CD4-positive, alpha-beta T cell treated with Interleukin-2 at 100 ng/mL for 4 hours (primary cell): ENCODE measurements around the gene KMT2A.
A peak's percentile ranks its signal among the peaks of the same experiment; 100 is the strongest.

Experiments
- DNase-seq: peaks from one replicate; pipeline ENCODE4 v3.0.0-alpha.2; 2020; ENCODE audit warnings: low spot score

The KMT2A gene

DNA sequence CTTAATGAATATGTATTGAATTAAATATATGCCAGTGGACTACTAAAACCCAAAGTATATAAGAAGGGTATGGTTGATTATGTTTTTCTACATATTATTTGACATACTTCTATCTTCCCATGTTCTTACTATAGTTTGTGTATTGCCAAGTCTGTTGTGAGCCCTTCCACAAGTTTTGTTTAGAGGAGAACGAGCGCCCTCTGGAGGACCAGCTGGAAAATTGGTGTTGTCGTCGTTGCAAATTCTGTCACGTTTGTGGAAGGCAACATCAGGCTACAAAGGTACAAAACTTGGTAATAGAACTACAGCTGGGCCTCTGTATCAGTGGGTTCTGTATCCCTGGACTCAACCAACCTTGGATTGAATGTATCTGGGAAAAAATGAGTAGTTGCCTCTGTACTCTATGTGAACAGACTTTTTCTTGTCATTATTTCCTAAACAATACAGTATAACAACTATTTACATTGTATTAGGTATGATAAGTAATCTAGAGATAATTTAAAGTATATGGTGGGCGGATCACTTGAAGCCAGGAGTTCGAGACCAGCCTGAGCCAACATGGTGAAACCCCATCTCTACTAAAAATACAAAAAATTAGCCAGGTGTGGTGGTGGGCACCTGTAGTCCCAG is 52.3 kb downstream of the KMT2A start:
- peak; percentile 86 for DNase-seq

DNA sequence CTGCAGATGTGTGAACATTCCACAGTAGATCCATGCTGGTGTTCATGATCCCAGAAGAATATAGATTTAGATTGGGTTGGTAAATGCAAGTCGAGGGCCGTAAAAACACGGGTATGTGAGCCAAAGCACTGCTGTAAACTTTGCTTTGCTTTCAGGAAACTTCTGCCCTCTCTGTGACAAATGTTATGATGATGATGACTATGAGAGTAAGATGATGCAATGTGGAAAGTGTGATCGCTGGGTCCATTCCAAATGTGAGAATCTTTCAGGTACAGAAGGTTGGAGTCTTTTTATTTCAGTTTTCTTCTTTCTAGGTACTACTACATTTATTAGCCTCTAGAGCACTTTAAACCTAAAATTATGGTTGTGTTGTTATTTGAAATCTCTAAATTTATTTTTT is 54.7 kb downstream of the KMT2A start:
- no peak for DNase-seq

DNA sequence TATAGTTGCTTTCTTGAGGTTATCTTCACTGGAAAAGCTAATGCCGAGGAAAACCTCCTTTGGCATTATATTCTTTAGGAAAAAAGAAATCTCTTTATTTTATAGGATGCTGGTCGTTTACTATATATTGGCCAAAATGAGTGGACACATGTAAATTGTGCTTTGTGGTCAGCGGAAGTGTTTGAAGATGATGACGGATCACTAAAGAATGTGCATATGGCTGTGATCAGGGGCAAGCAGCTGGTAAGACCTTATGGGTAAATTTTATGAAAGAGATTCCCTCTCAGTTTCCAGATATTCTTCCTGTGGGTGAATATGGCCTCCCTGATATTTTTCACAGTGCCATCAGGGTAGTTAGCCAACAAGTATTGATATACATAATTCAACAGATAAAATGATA is 61.5 kb downstream of the KMT2A start:
- DNase-seq: no peak

DNA sequence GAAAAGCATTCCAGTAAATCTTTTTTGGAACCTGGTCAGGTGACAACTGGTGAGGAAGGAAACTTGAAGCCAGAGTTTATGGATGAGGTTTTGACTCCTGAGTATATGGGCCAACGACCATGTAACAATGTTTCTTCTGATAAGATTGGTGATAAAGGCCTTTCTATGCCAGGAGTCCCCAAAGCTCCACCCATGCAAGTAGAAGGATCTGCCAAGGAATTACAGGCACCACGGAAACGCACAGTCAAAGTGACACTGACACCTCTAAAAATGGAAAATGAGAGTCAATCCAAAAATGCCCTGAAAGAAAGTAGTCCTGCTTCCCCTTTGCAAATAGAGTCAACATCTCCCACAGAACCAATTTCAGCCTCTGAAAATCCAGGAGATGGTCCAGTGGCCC is 66.9 kb downstream of the KMT2A start:
- DNase-seq: no peak

DNA sequence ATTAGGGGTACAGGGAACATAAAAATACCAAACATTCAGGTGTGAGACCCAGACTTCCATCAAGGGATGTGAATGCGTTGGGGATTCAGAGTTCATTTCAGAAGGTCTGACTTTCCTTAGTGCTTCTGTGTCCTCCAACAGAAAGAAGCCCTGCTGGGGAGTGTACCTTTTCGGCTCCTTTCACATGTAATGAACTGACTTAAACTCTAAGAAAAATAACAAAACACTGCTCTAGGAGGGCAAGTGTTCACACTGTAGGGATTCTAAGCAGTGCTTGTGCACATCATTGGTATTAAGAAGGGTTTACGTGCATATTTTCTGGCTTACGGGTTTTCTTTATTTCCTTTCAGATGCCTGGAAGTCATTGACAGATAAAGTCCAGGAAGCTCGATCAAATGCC is 75.3 kb downstream of the KMT2A start:
- no peak for DNase-seq

DNA sequence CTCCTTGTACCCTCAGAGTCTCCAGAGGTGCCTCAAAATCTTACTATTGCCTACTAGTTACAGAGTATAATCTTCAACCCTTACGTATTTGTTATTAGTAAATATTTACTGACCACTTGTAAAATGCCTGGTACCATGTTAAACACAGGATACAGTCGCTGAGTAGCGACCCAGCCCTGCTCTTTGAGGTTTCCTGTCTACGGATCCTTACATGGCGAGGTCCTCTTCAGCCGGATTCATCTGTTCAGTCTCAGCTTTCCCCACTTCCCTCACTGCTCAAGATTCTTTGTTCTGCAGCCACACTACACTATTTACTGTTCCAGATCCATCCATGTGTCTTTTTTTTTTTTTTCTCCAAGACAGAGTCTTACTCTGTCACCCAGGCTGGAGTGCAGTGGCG is 77.8 kb downstream of the KMT2A start:
- DNase-seq: peak; percentile 7

DNA sequence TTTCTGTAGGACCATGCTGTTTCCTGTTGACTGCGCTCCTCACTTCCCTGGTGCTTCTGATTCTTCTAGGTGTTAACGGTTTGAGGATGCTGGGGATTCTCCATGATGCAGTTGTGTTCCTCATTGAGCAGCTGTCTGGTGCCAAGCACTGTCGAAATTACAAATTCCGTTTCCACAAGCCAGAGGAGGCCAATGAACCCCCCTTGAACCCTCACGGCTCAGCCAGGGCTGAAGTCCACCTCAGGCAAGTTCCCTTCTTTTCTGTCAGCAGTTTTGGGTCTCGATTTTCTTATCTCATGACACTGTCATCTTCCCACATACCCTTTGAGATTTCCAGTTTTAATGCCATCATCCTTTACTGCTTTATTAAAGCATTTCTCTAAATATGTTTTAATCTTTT is 83.3 kb downstream of the KMT2A start:
- no peak for DNase-seq

DNA sequence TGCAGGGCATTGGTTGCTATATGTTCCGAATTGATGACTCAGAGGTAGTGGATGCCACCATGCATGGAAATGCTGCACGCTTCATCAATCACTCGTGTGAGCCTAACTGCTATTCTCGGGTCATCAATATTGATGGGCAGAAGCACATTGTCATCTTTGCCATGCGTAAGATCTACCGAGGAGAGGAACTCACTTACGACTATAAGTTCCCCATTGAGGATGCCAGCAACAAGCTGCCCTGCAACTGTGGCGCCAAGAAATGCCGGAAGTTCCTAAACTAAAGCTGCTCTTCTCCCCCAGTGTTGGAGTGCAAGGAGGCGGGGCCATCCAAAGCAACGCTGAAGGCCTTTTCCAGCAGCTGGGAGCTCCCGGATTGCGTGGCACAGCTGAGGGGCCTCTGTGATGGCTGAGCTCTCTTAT is 85.6 kb downstream of the KMT2A start:
- DNase-seq: no peak

DNA sequence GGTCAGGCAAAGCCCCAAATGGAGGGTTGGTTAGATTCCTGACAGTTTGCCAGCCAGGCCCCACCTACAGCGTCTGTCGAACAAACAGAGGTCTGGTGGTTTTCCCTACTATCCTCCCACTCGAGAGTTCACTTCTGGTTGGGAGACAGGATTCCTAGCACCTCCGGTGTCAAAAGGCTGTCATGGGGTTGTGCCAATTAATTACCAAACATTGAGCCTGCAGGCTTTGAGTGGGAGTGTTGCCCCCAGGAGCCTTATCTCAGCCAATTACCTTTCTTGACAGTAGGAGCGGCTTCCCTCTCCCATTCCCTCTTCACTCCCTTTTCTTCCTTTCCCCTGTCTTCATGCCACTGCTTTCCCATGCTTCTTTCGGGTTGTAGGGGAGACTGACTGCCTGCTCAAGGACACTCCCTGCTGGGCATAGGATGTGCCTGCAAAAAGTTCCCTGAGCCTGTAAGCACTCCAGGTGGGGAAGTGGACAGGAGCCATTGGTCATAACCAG is 86.3 kb downstream of the KMT2A start:
- no peak for DNase-seq

DNA sequence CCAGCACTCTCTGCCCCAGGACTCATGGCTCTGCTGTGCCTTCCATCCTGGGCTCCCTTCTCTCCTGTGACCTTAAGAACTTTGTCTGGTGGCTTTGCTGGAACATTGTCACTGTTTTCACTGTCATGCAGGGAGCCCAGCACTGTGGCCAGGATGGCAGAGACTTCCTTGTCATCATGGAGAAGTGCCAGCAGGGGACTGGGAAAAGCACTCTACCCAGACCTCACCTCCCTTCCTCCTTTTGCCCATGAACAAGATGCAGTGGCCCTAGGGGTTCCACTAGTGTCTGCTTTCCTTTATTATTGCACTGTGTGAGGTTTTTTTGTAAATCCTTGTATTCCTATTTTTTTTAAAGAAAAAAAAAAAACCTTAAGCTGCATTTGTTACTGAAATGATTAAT is 88.1 kb downstream of the KMT2A start:
- no peak for DNase-seq

DNA sequence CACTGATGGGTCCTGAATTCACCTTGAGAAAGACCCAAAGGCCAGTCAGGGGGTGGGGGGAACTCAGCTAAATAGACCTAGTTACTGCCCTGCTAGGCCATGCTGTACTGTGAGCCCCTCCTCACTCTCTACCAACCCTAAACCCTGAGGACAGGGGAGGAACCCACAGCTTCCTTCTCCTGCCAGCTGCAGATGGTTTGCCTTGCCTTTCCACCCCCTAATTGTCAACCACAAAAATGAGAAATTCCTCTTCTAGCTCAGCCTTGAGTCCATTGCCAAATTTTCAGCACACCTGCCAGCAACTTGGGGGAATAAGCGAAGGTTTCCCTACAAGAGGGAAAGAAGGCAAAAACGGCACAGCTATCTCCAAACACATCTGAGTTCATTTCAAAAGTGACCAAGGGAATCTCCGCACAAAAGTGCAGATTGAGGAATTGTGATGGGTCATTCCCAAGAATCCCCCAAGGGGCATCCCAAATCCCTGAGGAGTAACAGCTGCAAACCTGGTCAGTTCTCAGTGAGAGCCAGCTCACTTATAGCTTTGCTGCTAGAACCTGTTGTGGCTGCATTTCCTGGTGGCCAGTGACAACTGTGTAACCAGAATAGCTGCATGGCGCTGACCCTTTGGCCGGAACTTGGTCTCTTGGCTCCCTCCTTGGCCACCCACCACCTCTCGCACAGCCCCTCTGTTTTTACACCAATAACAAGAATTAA is 88.6 kb downstream of the KMT2A start:
- DNase-seq: no peak

DNA sequence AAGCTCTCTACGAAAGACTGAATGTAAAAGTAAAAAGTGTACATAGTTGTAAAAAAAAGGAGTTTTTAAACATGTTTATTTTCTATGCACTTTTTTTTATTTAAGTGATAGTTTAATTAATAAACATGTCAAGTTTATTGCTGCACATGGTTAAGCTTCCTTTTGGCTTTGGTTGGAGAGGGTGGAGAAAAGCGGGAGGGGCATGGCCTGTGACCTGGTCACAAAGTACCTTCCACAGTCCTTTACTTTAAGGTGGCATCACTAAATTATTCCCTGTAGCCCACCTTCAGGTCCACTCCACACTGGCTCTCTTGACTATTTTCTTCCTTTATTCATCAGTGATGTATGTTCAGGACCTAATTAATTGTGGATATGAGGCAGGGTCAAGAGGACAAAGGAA is 90.4 kb downstream of the KMT2A start:
- no peak for DNase-seq

DNA sequence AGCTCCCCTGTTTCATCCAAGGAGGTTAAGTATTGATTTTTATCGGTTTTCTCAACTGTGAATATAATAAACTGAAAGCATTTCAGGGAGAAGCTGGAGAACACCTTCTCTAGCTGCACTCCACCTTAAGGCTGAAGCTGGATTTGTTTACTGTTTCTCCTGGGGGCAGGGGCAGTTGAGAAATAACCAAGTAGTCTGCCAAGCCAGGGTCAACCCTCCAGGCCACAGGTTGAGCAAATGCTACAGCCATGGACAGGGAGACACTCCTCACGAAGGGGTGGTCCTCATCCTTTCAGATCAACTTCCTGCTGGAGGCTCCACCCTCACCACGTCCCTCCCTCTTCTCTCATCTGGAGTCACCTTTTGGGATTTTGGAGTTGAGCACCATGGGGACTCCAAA is 90.8 kb downstream of the KMT2A start, which contains the start of gene TTC36:
Gene TTC36 (plus strand): TSS at position 366 of the 400 bp plus-strand sequence. CDS start 21 bp downstream, at position 387.
- DNase-seq: no peak

DNA sequence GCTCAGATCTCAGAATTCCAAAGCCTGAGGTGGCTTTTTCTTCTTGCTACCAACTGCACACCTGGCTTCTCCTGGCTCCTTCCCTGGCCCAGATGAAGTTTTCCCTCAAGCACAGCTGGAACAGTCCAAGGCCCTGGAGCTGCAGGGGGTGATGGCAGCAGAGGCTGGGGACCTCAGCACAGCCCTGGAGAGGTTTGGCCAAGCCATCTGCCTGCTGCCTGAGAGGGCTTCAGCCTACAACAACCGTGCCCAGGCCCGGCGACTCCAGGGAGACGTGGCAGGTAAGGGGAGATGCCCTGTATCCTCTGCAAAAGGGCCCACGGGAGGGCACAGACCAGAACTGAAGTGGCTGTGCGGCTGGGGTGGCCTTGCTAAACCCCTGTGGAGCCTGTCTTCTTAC is 92.2 kb downstream of the KMT2A start:
- no peak for DNase-seq

DNA sequence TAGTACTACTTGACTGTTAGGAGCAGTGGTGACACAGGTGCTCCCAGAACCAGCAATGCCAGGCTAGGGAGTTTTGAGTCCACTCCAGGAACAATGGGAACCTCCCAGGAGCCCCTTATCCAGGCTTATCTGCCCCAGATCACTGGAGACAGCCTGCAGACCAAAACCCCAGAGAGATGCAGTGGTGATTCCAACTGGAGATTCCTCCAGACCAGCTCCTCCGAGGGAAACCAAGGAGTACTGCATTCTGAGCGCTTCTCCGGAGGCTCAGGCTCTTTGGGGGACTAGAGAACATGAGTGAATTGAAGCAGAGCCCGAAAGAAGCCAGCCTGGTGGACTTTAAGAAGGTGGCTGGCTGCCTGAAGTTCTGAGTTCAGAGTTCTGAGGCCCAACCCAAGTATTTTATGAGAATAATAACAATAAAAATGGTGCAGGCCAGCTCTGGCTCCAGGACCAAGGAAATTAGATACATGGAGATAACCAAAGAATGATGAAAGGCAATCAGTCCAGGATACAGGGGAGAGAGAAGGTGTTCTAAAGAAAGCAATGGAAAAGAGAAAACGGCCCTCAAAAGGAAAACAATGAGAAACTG is 93.4 kb downstream of the KMT2A start:
- no peak for DNase-seq

DNA sequence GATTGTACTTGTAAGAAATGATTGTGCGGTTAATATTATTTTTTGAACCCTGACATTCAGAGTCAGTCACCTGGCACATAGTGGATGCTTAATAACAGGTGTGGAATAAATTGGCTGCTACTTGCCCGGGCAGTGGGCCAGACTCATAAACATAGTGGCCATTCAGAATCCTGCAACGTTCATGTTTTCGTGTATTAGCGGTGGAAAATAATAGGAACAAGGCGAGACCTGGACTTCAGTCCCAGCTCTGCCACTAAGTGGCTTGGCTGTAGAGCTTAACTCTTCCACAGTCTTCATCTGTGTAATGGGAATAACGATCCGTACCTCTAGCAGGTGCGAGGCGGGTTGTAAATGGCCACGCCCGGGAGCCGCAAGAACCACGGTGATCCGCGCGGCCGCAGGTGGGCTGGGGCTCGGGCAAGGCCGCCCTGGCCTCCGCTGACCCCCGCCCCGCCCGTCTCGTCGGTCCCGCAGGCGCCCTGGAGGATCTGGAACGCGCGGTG is 93.9 kb downstream of the KMT2A start:
- no peak for DNase-seq

DNA sequence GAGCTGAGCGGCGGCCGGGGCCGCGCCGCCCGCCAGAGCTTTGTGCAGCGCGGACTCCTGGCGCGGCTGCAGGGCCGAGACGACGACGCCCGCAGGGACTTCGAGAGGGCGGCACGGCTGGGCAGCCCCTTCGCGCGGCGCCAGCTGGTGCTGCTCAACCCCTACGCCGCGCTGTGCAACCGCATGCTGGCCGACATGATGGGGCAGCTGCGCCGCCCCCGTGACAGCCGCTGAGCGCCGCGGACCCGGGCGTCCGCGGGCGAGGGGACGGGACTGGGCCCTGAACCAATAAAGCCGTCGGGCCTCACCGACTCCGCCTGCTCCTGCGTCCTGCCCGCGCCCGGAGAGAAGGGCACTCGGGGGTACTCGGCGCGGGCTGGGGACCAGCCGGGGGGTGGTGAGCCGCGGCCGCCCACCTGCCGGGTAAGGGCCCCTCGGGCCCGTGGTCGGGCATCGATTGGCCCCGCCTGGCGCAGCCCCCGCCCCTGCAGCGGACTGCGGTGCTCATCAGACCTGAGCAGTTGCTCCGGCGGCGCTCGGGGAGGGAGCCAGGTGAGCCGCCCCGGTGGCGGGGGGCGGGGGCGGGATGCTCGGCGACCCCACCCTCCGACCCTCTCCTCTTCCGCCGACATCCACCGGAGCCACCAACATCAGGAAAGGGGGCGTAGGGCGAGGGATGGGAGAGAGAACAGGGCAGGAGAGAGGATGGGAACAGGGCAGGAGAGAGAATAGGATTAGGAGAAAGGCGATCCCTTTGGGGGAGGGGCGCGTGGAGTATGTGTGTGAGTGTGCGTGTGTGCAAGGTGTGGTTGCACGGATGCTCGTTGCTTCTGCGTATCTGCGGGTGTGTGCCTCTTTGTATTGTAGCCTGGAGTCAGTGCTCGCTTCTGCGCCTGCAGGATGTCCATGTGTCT is 94.6 kb downstream of the KMT2A start, which contains the start of gene TMEM25:
Gene TMEM25 (plus strand): TSS at position 510 of the 914 bp plus-strand sequence. CDS start 610 bp downstream, outside the sequence.
- peak; percentile 73 for DNase-seq

DNA sequence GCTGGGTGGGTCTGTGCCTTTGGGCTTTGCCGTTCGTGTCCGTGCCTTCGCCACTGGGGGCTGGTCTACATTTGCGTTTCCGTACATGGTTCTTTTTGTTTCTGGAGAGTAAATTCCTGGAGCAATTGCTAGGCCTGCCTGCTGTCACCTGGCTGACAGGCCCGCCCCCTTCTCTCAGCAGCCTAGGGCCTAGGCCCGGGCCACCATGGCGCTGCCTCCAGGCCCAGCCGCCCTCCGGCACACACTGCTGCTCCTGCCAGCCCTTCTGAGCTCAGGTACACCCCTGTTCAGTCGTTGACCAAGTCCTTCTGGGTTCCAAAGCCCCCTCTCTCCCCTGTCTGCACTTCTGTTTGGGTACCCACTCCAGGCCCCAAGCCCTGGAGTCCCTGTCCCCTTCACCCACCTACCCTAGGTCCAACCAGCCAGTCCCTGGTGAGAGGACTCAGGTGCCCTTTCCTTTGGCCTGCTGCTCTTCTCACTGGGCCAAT is 95.3 kb downstream of the KMT2A start:
- no peak for DNase-seq

DNA sequence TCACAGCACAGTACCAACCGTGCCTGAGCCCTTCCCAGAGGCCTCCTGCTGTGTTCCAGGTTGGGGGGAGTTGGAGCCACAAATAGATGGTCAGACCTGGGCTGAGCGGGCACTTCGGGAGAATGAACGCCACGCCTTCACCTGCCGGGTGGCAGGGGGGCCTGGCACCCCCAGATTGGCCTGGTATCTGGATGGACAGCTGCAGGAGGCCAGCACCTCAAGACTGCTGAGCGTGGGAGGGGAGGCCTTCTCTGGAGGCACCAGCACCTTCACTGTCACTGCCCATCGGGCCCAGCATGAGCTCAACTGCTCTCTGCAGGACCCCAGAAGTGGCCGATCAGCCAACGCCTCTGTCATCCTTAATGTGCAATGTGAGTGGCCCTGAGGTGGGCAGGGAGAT is 95.8 kb downstream of the KMT2A start:
- no peak for DNase-seq

DNA sequence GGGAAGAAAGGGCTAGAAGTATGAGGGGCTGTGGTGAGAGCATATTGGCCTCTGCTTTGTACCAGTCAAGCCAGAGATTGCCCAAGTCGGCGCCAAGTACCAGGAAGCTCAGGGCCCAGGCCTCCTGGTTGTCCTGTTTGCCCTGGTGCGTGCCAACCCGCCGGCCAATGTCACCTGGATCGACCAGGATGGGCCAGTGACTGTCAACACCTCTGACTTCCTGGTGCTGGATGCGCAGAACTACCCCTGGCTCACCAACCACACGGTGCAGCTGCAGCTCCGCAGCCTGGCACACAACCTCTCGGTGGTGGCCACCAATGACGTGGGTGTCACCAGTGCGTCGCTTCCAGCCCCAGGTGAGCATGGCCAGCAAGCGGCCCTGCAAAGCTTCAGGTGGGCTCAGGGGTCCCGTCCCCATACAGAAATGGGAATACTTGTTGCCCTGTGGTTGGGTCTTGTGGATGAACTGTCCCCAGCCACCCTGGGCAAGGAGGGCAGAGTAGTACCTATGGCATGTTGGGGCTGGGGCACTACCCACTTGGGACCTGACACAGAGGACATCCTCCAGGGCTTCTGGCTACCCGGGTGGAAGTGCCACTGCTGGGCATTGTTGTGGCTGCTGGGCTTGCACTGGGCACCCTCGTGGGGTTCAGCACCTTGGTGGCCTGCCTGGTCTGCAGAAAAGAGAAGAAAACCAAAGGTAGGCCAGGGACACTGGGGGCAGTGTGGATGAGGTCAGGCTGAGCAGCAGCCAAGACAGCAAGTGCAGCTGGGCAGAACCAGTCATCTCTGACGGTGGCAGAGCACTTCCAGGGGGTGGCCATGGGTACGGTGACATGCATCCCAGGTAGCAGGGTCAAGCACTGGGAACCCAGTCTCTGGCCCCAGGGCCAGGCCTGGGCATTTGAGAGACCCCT is 96.8 kb downstream of the KMT2A start:
- DNase-seq: no peak
